Measurements from ENCODE around the gene DNAJC8.
A peak's percentile ranks its signal among the peaks of the same experiment; 100 is the strongest.

Gene DNAJC8

GRCh38 chr1:28180306-28181305, 52.2 kb downstream of the DNAJC8 start:
- H3K4me3 ChIP-seq (ENCODE audit: low read length) = no peak overlapping the region
- H3K27ac ChIP-seq (ENCODE audit: low read depth, low read length) = no peak overlapping the region
- 0 out of 2 replicates have a peak, but pooled peaks cover 3% of the 10 kb centered on the region for H3F3A ChIP-seq (ENCODE audit: control insufficient read depth, insufficient read depth)
- no peaks in the 10 kb centered on the region for H3K79me2 ChIP-seq (ENCODE audit: control insufficient read depth, low read length)
- H4K20me1 ChIP-seq (ENCODE audit: control insufficient read depth, insufficient read depth, low read depth, low read length) = no peaks in the 10 kb centered on the region
- peaks cover 44% of the 10 kb centered on the region for H3K4me1 ChIP-seq (ENCODE audit: control insufficient read depth, low read length)
- no peaks in the 10 kb centered on the region for H3K36me3 ChIP-seq (ENCODE audit: control insufficient read depth, low read length)
- H3K27me3 ChIP-seq (ENCODE audit: control insufficient read depth, low read length) = no peaks in the 10 kb centered on the region
- H3K4me2 ChIP-seq (ENCODE audit: low read length) = no peak overlapping the region
- TF ChIP-seq EZH2phosphoT487 (IDR thresholded peaks at IDR 0.05; ENCODE audit: borderline replicate concordance, low read length) = no peak
- TF ChIP-seq CTCF (IDR thresholded peaks at IDR 0.05; ENCODE audit: low read depth, low read length, poor library complexity, severe bottlenecking) = no peak
- no peaks in the 10 kb centered on the region for H3K9me3 ChIP-seq (ENCODE audit: control insufficient read depth, insufficient read depth, low read length)
- H3K9me2 ChIP-seq (replicated peaks; ENCODE audit: control insufficient read depth, low read length) = no peaks in the 10 kb centered on the region

- Histone ChIP-seq H3K4me2 (ENCODE audit: low read length) (no peak overlapping the region), H3K79me2 (ENCODE audit: control insufficient read depth, low read length) (no peaks in the 10 kb centered on the region), H3K9me3 (ENCODE audit: control insufficient read depth, insufficient read depth, low read length) (no peaks in the 10 kb centered on the region), H3K9me2 (replicated peaks; ENCODE audit: control insufficient read depth, low read length) (no peaks in the 10 kb centered on the region), H4K20me1 (ENCODE audit: control insufficient read depth, insufficient read depth, low read depth, low read length) (no peaks in the 10 kb centered on the region), H3K36me3 (ENCODE audit: control insufficient read depth, low read length) (no peaks in the 10 kb centered on the region), H3F3A (ENCODE audit: control insufficient read depth, insufficient read depth) (peaks cover 3% of the 10 kb centered on the region; the same call in 1 of the 2 replicates), H3K27ac (ENCODE audit: low read depth, low read length) (no peak overlapping the region), H3K27me3 (ENCODE audit: control insufficient read depth, low read length) (no peaks in the 10 kb centered on the region), H3K4me1 (ENCODE audit: control insufficient read depth, low read length) (peaks cover 61% of the 10 kb centered on the region), H3K4me3 (ENCODE audit: low read length) (no peak overlapping the region)
- no peak for TF ChIP-seq EZH2phosphoT487 (IDR thresholded peaks at IDR 0.05; ENCODE audit: borderline replicate concordance, low read length)
- TF ChIP-seq CTCF (IDR thresholded peaks at IDR 0.05; ENCODE audit: low read depth, low read length, poor library complexity, severe bottlenecking) = no peak
Observed at GRCh38 chr1:28178690-28179485, 53.9 kb downstream of the DNAJC8 start.

- peaks cover 76% of the 10 kb centered on the region for H3K4me1 ChIP-seq (ENCODE audit: control insufficient read depth, low read length)
- H3K27ac ChIP-seq (ENCODE audit: low read depth, low read length) = peak within 1 kb of the TSS; percentile 75
- H3K27me3 ChIP-seq (ENCODE audit: control insufficient read depth, low read length) = no peaks in the 10 kb centered on the region
- no peaks in the 10 kb centered on the region for H3K79me2 ChIP-seq (ENCODE audit: control insufficient read depth, low read length)
- H3K9me3 ChIP-seq (ENCODE audit: control insufficient read depth, insufficient read depth, low read length) = no peaks in the 10 kb centered on the region
- H3K4me2 ChIP-seq (ENCODE audit: low read length) = peak within 1 kb of the TSS; percentile 69
- peaks cover 21% of the 10 kb centered on the region for H3F3A ChIP-seq (ENCODE audit: control insufficient read depth, insufficient read depth)
- H3K36me3 ChIP-seq (ENCODE audit: control insufficient read depth, low read length) = peaks cover 4% of the 10 kb centered on the region; the same call in 1 of the 2 replicates
- H3K9me2 ChIP-seq (replicated peaks; ENCODE audit: control insufficient read depth, low read length) = no peaks in the 10 kb centered on the region
- TF ChIP-seq CTCF (IDR thresholded peaks at IDR 0.05; ENCODE audit: low read depth, low read length, poor library complexity, severe bottlenecking) (no peak), EZH2phosphoT487 (IDR thresholded peaks at IDR 0.05; ENCODE audit: borderline replicate concordance, low read length) (no peak)
- H4K20me1 ChIP-seq (ENCODE audit: control insufficient read depth, insufficient read depth, low read depth, low read length) = no peaks in the 10 kb centered on the region; the same call in 1 of the 2 replicates
- peak within 1 kb of the TSS; percentile 49 for H3K4me3 ChIP-seq (ENCODE audit: low read length)
Observed at GRCh38 chr1:28176492-28177470, 56.0 kb downstream of the DNAJC8 start, which contains the start of gene PTAFR. TSS of gene PTAFR (minus strand) at chr1:28176690. CDS start at chr1:28151021, 25,669 bp downstream.

Measured in DOHH2 (cell line).